ENCODE measurements around the gene RNMT.

Gene RNMT

DNA sequence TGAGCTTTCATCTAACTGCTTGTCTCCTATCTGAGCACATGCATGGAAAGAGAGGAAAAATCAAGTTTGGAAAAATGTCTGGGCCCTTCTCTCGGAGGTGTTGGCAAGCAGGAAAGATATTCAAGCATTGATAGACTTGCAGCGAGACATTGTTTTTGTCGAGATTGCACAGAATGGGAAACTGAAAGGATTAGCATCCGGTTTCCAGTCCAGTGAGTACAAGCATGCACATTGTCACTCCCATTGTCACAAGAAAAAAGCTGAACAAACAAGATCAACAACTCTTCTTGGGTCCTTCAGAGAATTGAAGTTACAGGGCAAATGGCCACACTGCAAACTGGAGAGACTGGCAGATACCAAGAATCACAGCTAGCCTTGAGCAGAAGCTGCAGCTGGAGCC lies 77.8 kb downstream of the RNMT start:
- no peak for TF ChIP-seq L3MBTL2 (conservative IDR thresholded peaks at IDR 0.05)
- no peak for TF ChIP-seq ZNF384 (IDR thresholded peaks at IDR 0.05)
- TF ChIP-seq NFRKB (IDR thresholded peaks at IDR 0.05) = no peak
- TF ChIP-seq LEF1 (IDR thresholded peaks at IDR 0.05; ENCODE audit: borderline replicate concordance) = no peak
- TF ChIP-seq, protein P1, sequence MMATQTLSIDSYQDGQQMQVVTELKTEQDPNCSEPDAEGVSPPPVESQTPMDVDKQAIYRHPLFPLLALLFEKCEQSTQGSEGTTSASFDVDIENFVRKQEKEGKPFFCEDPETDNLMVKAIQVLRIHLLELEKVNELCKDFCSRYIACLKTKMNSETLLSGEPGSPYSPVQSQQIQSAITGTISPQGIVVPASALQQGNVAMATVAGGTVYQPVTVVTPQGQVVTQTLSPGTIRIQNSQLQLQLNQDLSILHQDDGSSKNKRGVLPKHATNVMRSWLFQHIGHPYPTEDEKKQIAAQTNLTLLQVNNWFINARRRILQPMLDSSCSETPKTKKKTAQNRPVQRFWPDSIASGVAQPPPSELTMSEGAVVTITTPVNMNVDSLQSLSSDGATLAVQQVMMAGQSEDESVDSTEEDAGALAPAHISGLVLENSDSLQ (IDR thresholded peaks at IDR 0.05) = no peak
- TF ChIP-seq BHLHE40 (IDR thresholded peaks at IDR 0.05; ENCODE audit: borderline replicate concordance) = no peak
- TF ChIP-seq SP1 (IDR thresholded peaks at IDR 0.05) = no peak
- TF ChIP-seq CTBP1 (IDR thresholded peaks at IDR 0.05; ENCODE audit: borderline replicate concordance) = no peak
- TF ChIP-seq TARDBP (IDR thresholded peaks at IDR 0.05) = no peak
- TF ChIP-seq FOXM1 (IDR thresholded peaks at IDR 0.05; ENCODE audit: borderline replicate concordance) = no peak
- no peak for TF ChIP-seq FOXA1 (IDR thresholded peaks at IDR 0.05)
- TF ChIP-seq ARNT (IDR thresholded peaks at IDR 0.05) = no peak
- TF ChIP-seq ELF4 (IDR thresholded peaks at IDR 0.05) = no peak
- TF ChIP-seq HDGF (IDR thresholded peaks at IDR 0.05; ENCODE audit: borderline replicate concordance) = no peak
- no peak for TF ChIP-seq FOXK2 (IDR thresholded peaks at IDR 0.05)
- TF ChIP-seq SUZ12 (IDR thresholded peaks at IDR 0.05) = no peak
- POLR2A ChIA-PET = no interaction called here
- no peak for DNase-seq (ENCODE audit: extremely low spot score)
- CTCF ChIA-PET = no interaction called here

GRCh38 chr18:13808294-13809042 lies 82.0 kb downstream of the RNMT start:
- POLR2A ChIA-PET = no interaction called here
- CTCF ChIA-PET = interaction anchor here (1.4 kb wide), 1 partner anchor 12 kb away, joined by 4 read pairs; no protein-coding TSS in a partner anchor

DNA sequence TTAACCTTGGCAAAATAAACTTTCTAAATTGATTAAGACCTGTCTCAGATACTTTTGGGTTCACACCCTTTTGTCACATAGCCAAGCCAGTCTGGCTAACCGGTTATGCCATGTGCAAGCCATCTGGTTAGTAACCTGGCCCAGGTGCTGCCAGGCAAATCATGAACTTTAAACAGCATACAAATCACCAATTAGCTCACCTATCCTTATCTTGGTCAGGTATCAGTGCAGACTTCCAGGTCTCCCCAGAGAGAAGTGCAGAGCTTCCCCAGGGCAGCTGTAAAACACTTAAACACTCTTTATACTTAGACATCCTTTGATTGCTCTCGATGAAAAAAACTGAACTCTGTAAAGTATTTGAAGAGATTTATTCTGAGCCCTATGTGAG lies 82.6 kb downstream of the RNMT start:
- CTCF ChIA-PET = interaction anchor here (1.4 kb wide), 1 partner anchor 12 kb away, joined by 4 read pairs; no protein-coding TSS in a partner anchor
- POLR2A ChIA-PET = no interaction called here
- TF ChIP-seq SUZ12 (IDR thresholded peaks at IDR 0.05) (no peak), ZNF384 (IDR thresholded peaks at IDR 0.05) (no peak), TARDBP (IDR thresholded peaks at IDR 0.05) (no peak), FOXA1 (IDR thresholded peaks at IDR 0.05) (no peak), ARNT (IDR thresholded peaks at IDR 0.05) (no peak), ELF4 (IDR thresholded peaks at IDR 0.05) (no peak), LEF1 (IDR thresholded peaks at IDR 0.05; ENCODE audit: borderline replicate concordance) (no peak), SP1 (IDR thresholded peaks at IDR 0.05) (no peak), HDGF (IDR thresholded peaks at IDR 0.05; ENCODE audit: borderline replicate concordance) (no peak), FOXM1 (IDR thresholded peaks at IDR 0.05; ENCODE audit: borderline replicate concordance) (no peak), FOXK2 (IDR thresholded peaks at IDR 0.05) (no peak), BHLHE40 (IDR thresholded peaks at IDR 0.05; ENCODE audit: borderline replicate concordance) (no peak), L3MBTL2 (conservative IDR thresholded peaks at IDR 0.05) (no peak), CTBP1 (IDR thresholded peaks at IDR 0.05; ENCODE audit: borderline replicate concordance) (no peak), NFRKB (IDR thresholded peaks at IDR 0.05) (no peak)
- TF ChIP-seq, protein P1 (IDR thresholded peaks at IDR 0.05) = no peak
- DNase-seq (ENCODE audit: extremely low spot score) = no peak

More at GRCh38 chr18:13808294-13809042, 82.0 kb downstream of the RNMT start:
- no peak for DNase-seq (ENCODE audit: extremely low spot score)
- TF ChIP-seq BHLHE40 (IDR thresholded peaks at IDR 0.05; ENCODE audit: borderline replicate concordance) = no peak

DNA sequence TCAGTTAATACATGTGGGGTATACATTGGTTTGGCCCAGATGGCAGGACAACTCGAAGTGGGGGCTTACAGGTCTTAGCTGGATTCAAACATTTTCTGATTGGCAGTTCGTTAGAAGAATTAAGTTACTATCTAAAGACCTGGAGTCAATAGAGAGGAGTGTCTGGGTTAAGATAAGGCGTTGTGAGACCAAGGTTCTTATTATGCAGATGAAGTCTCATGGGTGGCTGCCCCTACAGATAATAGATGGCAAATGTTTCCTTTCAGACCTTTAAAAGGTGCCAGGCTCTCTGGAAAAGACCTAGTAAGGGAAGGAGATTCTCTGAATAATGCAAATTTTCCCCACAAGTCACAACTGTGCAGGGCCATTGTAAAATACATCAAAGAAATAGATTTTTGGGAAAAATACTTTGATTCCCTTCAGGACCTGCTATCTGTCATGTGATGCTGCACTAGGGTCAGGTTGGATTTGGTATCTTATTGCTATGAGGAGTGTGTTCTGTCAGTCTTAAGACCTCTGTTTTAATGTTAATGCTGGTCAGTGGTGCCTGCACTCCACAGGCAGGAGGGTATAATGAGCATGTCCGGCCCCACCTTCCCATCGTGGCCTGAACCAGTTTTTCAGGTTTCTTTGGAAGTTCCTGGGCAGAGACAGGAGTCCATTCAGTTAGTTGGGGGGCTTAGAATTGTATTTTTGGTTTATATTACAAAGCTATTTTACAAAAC lies 83.2 kb downstream of the RNMT start:
- ChIA-PET CTCF (interaction anchor here (1.4 kb wide), 1 partner anchor 11 kb away, joined by 4 read pairs; no protein-coding TSS in a partner anchor), POLR2A (no interaction called here)
- DNase-seq (ENCODE audit: extremely low spot score) = no peak
- TF ChIP-seq ELF4 (IDR thresholded peaks at IDR 0.05) (no peak), FOXK2 (IDR thresholded peaks at IDR 0.05) (no peak), TARDBP (IDR thresholded peaks at IDR 0.05) (no peak), BHLHE40 (IDR thresholded peaks at IDR 0.05; ENCODE audit: borderline replicate concordance) (no peak), LEF1 (IDR thresholded peaks at IDR 0.05; ENCODE audit: borderline replicate concordance) (no peak), ZNF384 (IDR thresholded peaks at IDR 0.05) (no peak), CTBP1 (IDR thresholded peaks at IDR 0.05; ENCODE audit: borderline replicate concordance) (no peak), L3MBTL2 (conservative IDR thresholded peaks at IDR 0.05) (no peak), ARNT (IDR thresholded peaks at IDR 0.05) (no peak)

GRCh38 chr18:13810950-13811485 lies 84.5 kb downstream of the RNMT start:
- POLR2A ChIA-PET = no interaction called here

More at GRCh38 chr18:13810950-13811485, 84.5 kb downstream of the RNMT start:
- no peak for TF ChIP-seq TARDBP (IDR thresholded peaks at IDR 0.05)
- TF ChIP-seq, protein P1 (IDR thresholded peaks at IDR 0.05) = no peak
- TF ChIP-seq LEF1 (IDR thresholded peaks at IDR 0.05; ENCODE audit: borderline replicate concordance) = no peak
- no peak for TF ChIP-seq HDGF (IDR thresholded peaks at IDR 0.05; ENCODE audit: borderline replicate concordance)
- no peak for TF ChIP-seq FOXK2 (IDR thresholded peaks at IDR 0.05)
- TF ChIP-seq ZNF384 (IDR thresholded peaks at IDR 0.05) = no peak
- no peak for TF ChIP-seq ELF4 (IDR thresholded peaks at IDR 0.05)
- TF ChIP-seq FOXM1 (IDR thresholded peaks at IDR 0.05; ENCODE audit: borderline replicate concordance) = no peak
- CTCF ChIA-PET = interaction anchor here (3.6 kb wide), 1 partner anchor 276 kb away, joined by 18 read pairs; no protein-coding TSS in a partner anchor
- DNase-seq (ENCODE audit: extremely low spot score) = no peak
